IPS-18c (cell line): Measurements from ENCODE around the gene FBLN5.
"Not testable (repeated sequence)": the region's sequence is repeated elsewhere in the genome, so short reads cannot be mapped to it uniquely, and the experiment has no call there.

ENCODE experiments used
- H3K4me3 ChIP-seq: 2 replicates; pipeline ENCODE4 v1.7.0; 2013; ENCODE audit warnings: low read depth, mild to moderate bottlenecking, low read length, moderate library complexity; ENCODE audit not compliant: insufficient read depth
- H3K9me3 ChIP-seq: one replicate; pipeline ENCODE4 v1.6.1; 2013; ENCODE audit warnings: mild to moderate bottlenecking, low read length, moderate library complexity; ENCODE audit not compliant: control insufficient read depth, insufficient read depth

FBLN5 gene

GRCh38 chr14:91878274-91878673, 69.2 kb downstream of the FBLN5 start:
- no peak overlapping the region for H3K4me3 ChIP-seq

GRCh38 chr14:91877376-91877915, 70.0 kb downstream of the FBLN5 start:
- Histone ChIP-seq H3K9me3 (no peaks in the 10 kb centered on the region), H3K4me3 (no peak overlapping the region)

More at GRCh38 chr14:91878274-91878673, 69.2 kb downstream of the FBLN5 start:
- H3K9me3 ChIP-seq, result no peaks in the 10 kb centered on the region

- Histone ChIP-seq H3K9me3 (no peaks in the 10 kb centered on the region), H3K4me3 (no peak overlapping the region)
These were observed 71.0 kb downstream of the FBLN5 start for GRCh38 chr14:91876492-91876891.

- no peak overlapping the region for H3K4me3 ChIP-seq
- H3K9me3 ChIP-seq, result no peaks in the 10 kb centered on the region
These were observed 71.8 kb downstream of the FBLN5 start for GRCh38 chr14:91875525-91876286.

GRCh38 chr14:91873471-91874415, 73.8 kb downstream of the FBLN5 start:
- Histone ChIP-seq H3K9me3 (no peaks in the 10 kb centered on the region), H3K4me3 (no peak overlapping the region)

GRCh38 chr14:91872517-91873470, 74.7 kb downstream of the FBLN5 start:
- Histone ChIP-seq H3K4me3 (no peak overlapping the region), H3K9me3 (peaks cover 2% of the 10 kb centered on the region)

GRCh38 chr14:91872011-91872501, 75.4 kb downstream of the FBLN5 start:
- peaks cover 2% of the 10 kb centered on the region for H3K9me3 ChIP-seq
- H3K4me3 ChIP-seq, result no peak overlapping the region

GRCh38 chr14:91871401-91871800, 76.1 kb downstream of the FBLN5 start:
- not testable (repeated sequence) for H3K4me3 ChIP-seq, H3K9me3 ChIP-seq

GRCh38 chr14:91870890-91871289, 76.6 kb downstream of the FBLN5 start:
- Histone ChIP-seq H3K4me3 (no peak overlapping the region), H3K9me3 (peaks cover 2% of the 10 kb centered on the region)

- H3K4me3 ChIP-seq, result no peak overlapping the region
These were observed 77.5 kb downstream of the FBLN5 start for GRCh38 chr14:91870001-91870400.

GRCh38 chr14:91869556-91869955, 77.9 kb downstream of the FBLN5 start:
- Histone ChIP-seq H3K4me3 (no peak overlapping the region), H3K9me3 (peaks cover 2% of the 10 kb centered on the region)

More at GRCh38 chr14:91870001-91870400, 77.5 kb downstream of the FBLN5 start:
- peaks cover 2% of the 10 kb centered on the region for H3K9me3 ChIP-seq

- peaks cover 2% of the 10 kb centered on the region for H3K9me3 ChIP-seq
- no peak within 1 kb of the TSS for H3K4me3 ChIP-seq
These were observed 80.0 kb downstream of the FBLN5 start, which contains the start of gene TC2N for GRCh38 chr14:91867316-91867988. Gene TC2N (minus strand): TSS chr14:91867536. CDS start chr14:91813769, 53,767 bp downstream.

- Histone ChIP-seq H3K9me3 (peaks cover 2% of the 10 kb centered on the region), H3K4me3 (no peak overlapping the region)
These were observed 80.8 kb downstream of the FBLN5 start for GRCh38 chr14:91866511-91867295.

- no peak overlapping the region for H3K4me3 ChIP-seq
- peaks cover 2% of the 10 kb centered on the region for H3K9me3 ChIP-seq
These were observed 81.4 kb downstream of the FBLN5 start for GRCh38 chr14:91866061-91866460.

GRCh38 chr14:91862417-91862816, 85.1 kb downstream of the FBLN5 start:
- H3K9me3 ChIP-seq, result no peaks in the 10 kb centered on the region

More at GRCh38 chr14:91862417-91862816, 85.1 kb downstream of the FBLN5 start:
- no peak overlapping the region for H3K4me3 ChIP-seq
